WTC11 (cell line): ENCODE measurements around the gene COPS4. TPM values are rescaled to one million over a fixed set of nuclear protein-coding genes. Genes with fewer than 3 reads are reported as not detected.

Experiments used
- ATAC-seq: fragments of 200-7000 bp; cut with Tn5 transposase; 2 replicates; pipeline ENCODE4 v1.10.0; 2021; ENCODE audit warnings: mild to moderate bottlenecking, moderate library complexity
- CTCF ChIA-PET: fragments of 300-600 bp; sonication (Branson Sonifier 250); formaldehyde crosslinking; loops from one replicate; lab custom pipeline; 2021; ENCODE audit warnings: antibody characterized with exemption; lab: Charles Lee
- POLR2A ChIA-PET: fragments of 350-600 bp; sonication (Branson Sonifier 250); formaldehyde crosslinking; loops from one replicate; lab custom pipeline; 2021; ENCODE audit warnings: antibody characterized with exemption; lab: Charles Lee
- DNase-seq: peaks from one replicate; pipeline ENCODE4 v3.0.0; 2021; ENCODE audit warnings: low spot score
- H3K27ac Mint-ChIP-seq: 2 replicates; pipeline ENCODE4 v1.8.0; 2021; ENCODE audit warnings: mixed read lengths
- H3K27me3 Mint-ChIP-seq: 2 replicates; pipeline ENCODE4 v1.8.0; 2021; ENCODE audit warnings: low read depth, mild to moderate bottlenecking, moderate library complexity, mixed read lengths
- H3K36me3 Mint-ChIP-seq: 2 replicates; pipeline ENCODE4 v1.8.0; 2021; ENCODE audit warnings: mixed read lengths
- H3K4me1 Mint-ChIP-seq: 2 replicates; pipeline ENCODE4 v1.8.0; 2022; ENCODE audit warnings: mixed read lengths
- H3K4me3 Mint-ChIP-seq: 2 replicates; pipeline ENCODE4 v1.8.0; 2021; ENCODE audit warnings: mild to moderate bottlenecking, moderate library complexity, mixed read lengths
- H3K9me3 Mint-ChIP-seq: 2 replicates; pipeline ENCODE4 v1.8.0; 2021; ENCODE audit warnings: mixed read lengths
- ATF2 ChIP-seq: sonication (generic); formaldehyde crosslinking; IDR thresholded peaks from 2 replicates; pipeline ENCODE4 v1.8.1; 2022; ENCODE audit warnings: low read depth, missing genetic modification reagents, borderline replicate concordance
- CBFB ChIP-seq: sonication (generic); formaldehyde crosslinking; IDR thresholded peaks from 2 replicates; pipeline ENCODE4 v1.8.1; 2022; ENCODE audit warnings: mild to moderate bottlenecking, low read depth, missing genetic modification reagents
- ESRRA ChIP-seq: sonication (generic); formaldehyde crosslinking; IDR thresholded peaks from 2 replicates; pipeline ENCODE4 v1.8.1; 2022; ENCODE audit warnings: mild to moderate bottlenecking, missing genetic modification reagents, borderline replicate concordance
- ETV6 ChIP-seq: sonication (generic); formaldehyde crosslinking; IDR thresholded peaks from 2 replicates; pipeline ENCODE4 v1.8.1; 2022; ENCODE audit warnings: mild to moderate bottlenecking, missing genetic modification reagents
- KAT7 ChIP-seq: sonication (generic); formaldehyde crosslinking; IDR thresholded peaks from 2 replicates; pipeline ENCODE4 v1.8.1; 2023; ENCODE audit warnings: missing genetic modification reagents, mild to moderate bottlenecking, borderline replicate concordance
- MXD4 ChIP-seq: fragments of 250-450 bp; sonication (Bioruptor Pico); IDR thresholded peaks from 2 replicates; pipeline ENCODE4 v1.8.0; 2021; ENCODE audit warnings: mild to moderate bottlenecking, moderate library complexity, borderline replicate concordance
- NFYB ChIP-seq: sonication (generic); formaldehyde crosslinking; conservative IDR thresholded peaks from 2 replicates; pipeline ENCODE4 v1.8.0; 2022; ENCODE audit warnings: low read depth, missing genetic modification reagents
- NR1H2 ChIP-seq: sonication (generic); formaldehyde crosslinking; IDR thresholded peaks from 2 replicates; pipeline ENCODE4 v1.9.0; 2021; ENCODE audit warnings: mild to moderate bottlenecking, moderate library complexity, missing genetic modification reagents
- NR2C2 ChIP-seq: sonication (generic); formaldehyde crosslinking; IDR thresholded peaks from 2 replicates; pipeline ENCODE4 v1.8.0; 2022; ENCODE audit warnings: mild to moderate bottlenecking, missing genetic modification reagents
- RELA ChIP-seq: sonication (generic); formaldehyde crosslinking; IDR thresholded peaks from 2 replicates; pipeline ENCODE4 v1.8.1; 2022; ENCODE audit warnings: missing genetic modification reagents, mild to moderate bottlenecking, borderline replicate concordance
- RORB ChIP-seq: fragments of 250-450 bp; sonication (Bioruptor Pico); IDR thresholded peaks from 2 replicates; pipeline ENCODE4 v1.9.0; 2021; ENCODE audit warnings: mild to moderate bottlenecking
- TCF7 ChIP-seq: sonication (generic); formaldehyde crosslinking; IDR thresholded peaks from 2 replicates; pipeline ENCODE4 v1.8.0; 2022; ENCODE audit warnings: mild to moderate bottlenecking, low read depth, missing genetic modification reagents, moderate library complexity
- USF1 ChIP-seq: sonication (generic); formaldehyde crosslinking; IDR thresholded peaks from 2 replicates; pipeline ENCODE4 v1.8.0; 2022; ENCODE audit warnings: mild to moderate bottlenecking, missing genetic modification reagents
- ZNF263 ChIP-seq: sonication (generic); formaldehyde crosslinking; IDR thresholded peaks from 2 replicates; pipeline ENCODE4 v1.8.1; 2022; ENCODE audit warnings: low read depth, mild to moderate bottlenecking, moderate library complexity, missing genetic modification reagents
- ZSCAN18 ChIP-seq: fragments of 250-450 bp; sonication (Bioruptor Pico); IDR thresholded peaks from 2 replicates; pipeline ENCODE4 v2.1.2; 2022; ENCODE audit warnings: mild to moderate bottlenecking, moderate library complexity
- total RNA-seq: library from RNA; stranded (reverse); gene quantifications from 3 replicates; pipeline ENCODE4 v1.2.3, GENCODE V29; 2021
- TF ChIP-seq, protein P1 (sequence below): fragments of 250-450 bp; sonication (Bioruptor Pico); IDR thresholded peaks from 2 replicates; pipeline ENCODE4 v1.8.0; 2021; ENCODE audit warnings: mild to moderate bottlenecking
- TF ChIP-seq, protein P2 (sequence below): sonication (generic); formaldehyde crosslinking; IDR thresholded peaks from 2 replicates; pipeline ENCODE4 v1.8.0; 2023; ENCODE audit warnings: missing genetic modification reagents, mild to moderate bottlenecking, borderline replicate concordance
- TF ChIP-seq, protein P3 (sequence below): sonication (generic); formaldehyde crosslinking; IDR thresholded peaks from 2 replicates; pipeline ENCODE4 v1.8.1; 2022; ENCODE audit warnings: low read depth, mild to moderate bottlenecking, moderate library complexity, missing genetic modification reagents, borderline replicate concordance
- TF ChIP-seq, protein P4 (sequence below): sonication (generic); formaldehyde crosslinking; IDR thresholded peaks from 2 replicates; pipeline ENCODE4 v1.8.1; 2023; ENCODE audit warnings: mild to moderate bottlenecking, missing genetic modification reagents, borderline replicate concordance
- TF ChIP-seq, protein P5 (sequence below): sonication (generic); formaldehyde crosslinking; IDR thresholded peaks from 2 replicates; pipeline ENCODE4 v1.8.1; 2023; ENCODE audit warnings: mild to moderate bottlenecking, missing genetic modification reagents, moderate library complexity

The COPS4 gene
- total RNA-seq, 1 experiment from 2014 or later, result 30.9 TPM

DNA sequence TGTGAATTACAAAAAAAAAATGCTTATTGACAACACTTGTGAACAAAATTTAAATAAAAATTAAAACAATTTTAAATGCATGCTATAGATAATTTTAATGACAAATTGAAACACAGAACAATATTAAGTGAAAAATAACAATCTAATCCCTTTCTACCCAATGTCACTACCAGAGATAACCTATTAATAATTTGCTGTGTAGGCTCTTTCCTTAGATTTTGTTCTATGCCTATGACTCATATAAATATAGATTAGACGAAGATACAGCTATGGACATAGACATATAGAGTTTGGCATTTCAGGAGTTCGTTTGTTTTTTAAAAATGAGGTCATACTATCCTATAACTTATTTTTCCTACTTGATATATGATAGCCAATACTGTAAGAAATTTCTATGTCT is 61.4 kb downstream of the COPS4 start:
- Mint-ChIP-seq H3K36me3 (no peaks in the 10 kb centered on the region), H3K27ac (no peak overlapping the region), H3K4me1 (no peaks in the 10 kb centered on the region), H3K27me3 (peaks cover 2% of the 10 kb centered on the region; the same call in 1 of the 2 replicates), H3K9me3 (no peaks in the 10 kb centered on the region), H3K4me3 (no peak overlapping the region)
- POLR2A ChIA-PET, result no interaction called here
- CTCF ChIA-PET, result interaction anchor here (1.6 kb wide), 1 partner anchor 14 kb away, joined by 4 read pairs; no protein-coding TSS in a partner anchor
- ATAC-seq, result no peak
- no peak for DNase-seq
- no peak for TF ChIP-seq NR1H2 (CRISPR knock-in tag)
- no peak for TF ChIP-seq ZSCAN18
- TF ChIP-seq, protein P1, sequence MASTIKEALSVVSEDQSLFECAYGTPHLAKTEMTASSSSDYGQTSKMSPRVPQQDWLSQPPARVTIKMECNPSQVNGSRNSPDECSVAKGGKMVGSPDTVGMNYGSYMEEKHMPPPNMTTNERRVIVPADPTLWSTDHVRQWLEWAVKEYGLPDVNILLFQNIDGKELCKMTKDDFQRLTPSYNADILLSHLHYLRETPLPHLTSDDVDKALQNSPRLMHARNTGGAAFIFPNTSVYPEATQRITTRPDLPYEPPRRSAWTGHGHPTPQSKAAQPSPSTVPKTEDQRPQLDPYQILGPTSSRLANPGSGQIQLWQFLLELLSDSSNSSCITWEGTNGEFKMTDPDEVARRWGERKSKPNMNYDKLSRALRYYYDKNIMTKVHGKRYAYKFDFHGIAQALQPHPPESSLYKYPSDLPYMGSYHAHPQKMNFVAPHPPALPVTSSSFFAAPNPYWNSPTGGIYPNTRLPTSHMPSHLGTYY (CRISPR knock-in tag), result no peak
- no peak for TF ChIP-seq RELA (CRISPR knock-in tag)
- TF ChIP-seq ZNF263 (CRISPR knock-in tag), result no peak
- TF ChIP-seq ETV6 (CRISPR knock-in tag), result no peak
- TF ChIP-seq, protein P2, sequence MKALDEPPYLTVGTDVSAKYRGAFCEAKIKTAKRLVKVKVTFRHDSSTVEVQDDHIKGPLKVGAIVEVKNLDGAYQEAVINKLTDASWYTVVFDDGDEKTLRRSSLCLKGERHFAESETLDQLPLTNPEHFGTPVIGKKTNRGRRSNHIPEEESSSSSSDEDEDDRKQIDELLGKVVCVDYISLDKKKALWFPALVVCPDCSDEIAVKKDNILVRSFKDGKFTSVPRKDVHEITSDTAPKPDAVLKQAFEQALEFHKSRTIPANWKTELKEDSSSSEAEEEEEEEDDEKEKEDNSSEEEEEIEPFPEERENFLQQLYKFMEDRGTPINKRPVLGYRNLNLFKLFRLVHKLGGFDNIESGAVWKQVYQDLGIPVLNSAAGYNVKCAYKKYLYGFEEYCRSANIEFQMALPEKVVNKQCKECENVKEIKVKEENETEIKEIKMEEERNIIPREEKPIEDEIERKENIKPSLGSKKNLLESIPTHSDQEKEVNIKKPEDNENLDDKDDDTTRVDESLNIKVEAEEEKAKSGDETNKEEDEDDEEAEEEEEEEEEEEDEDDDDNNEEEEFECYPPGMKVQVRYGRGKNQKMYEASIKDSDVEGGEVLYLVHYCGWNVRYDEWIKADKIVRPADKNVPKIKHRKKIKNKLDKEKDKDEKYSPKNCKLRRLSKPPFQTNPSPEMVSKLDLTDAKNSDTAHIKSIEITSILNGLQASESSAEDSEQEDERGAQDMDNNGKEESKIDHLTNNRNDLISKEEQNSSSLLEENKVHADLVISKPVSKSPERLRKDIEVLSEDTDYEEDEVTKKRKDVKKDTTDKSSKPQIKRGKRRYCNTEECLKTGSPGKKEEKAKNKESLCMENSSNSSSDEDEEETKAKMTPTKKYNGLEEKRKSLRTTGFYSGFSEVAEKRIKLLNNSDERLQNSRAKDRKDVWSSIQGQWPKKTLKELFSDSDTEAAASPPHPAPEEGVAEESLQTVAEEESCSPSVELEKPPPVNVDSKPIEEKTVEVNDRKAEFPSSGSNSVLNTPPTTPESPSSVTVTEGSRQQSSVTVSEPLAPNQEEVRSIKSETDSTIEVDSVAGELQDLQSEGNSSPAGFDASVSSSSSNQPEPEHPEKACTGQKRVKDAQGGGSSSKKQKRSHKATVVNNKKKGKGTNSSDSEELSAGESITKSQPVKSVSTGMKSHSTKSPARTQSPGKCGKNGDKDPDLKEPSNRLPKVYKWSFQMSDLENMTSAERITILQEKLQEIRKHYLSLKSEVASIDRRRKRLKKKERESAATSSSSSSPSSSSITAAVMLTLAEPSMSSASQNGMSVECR (CRISPR knock-in tag), result no peak
- TF ChIP-seq ESRRA (CRISPR knock-in tag), result no peak
- no peak for TF ChIP-seq NR2C2 (CRISPR knock-in tag)
- no peak for TF ChIP-seq KAT7 (CRISPR knock-in tag)
- TF ChIP-seq MXD4 (CRISPR knock-in tag), result no peak
- TF ChIP-seq NFYB (CRISPR knock-in tag), result no peak
- TF ChIP-seq, protein P3, sequence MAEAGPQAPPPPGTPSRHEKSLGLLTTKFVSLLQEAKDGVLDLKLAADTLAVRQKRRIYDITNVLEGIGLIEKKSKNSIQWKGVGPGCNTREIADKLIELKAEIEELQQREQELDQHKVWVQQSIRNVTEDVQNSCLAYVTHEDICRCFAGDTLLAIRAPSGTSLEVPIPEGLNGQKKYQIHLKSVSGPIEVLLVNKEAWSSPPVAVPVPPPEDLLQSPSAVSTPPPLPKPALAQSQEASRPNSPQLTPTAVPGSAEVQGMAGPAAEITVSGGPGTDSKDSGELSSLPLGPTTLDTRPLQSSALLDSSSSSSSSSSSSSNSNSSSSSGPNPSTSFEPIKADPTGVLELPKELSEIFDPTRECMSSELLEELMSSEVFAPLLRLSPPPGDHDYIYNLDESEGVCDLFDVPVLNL (CRISPR knock-in tag), result no peak
- TF ChIP-seq RORB (CRISPR knock-in tag), result no peak
- TF ChIP-seq USF1 (CRISPR knock-in tag), result no peak
- TF ChIP-seq TCF7 (CRISPR knock-in tag), result no peak

DNA sequence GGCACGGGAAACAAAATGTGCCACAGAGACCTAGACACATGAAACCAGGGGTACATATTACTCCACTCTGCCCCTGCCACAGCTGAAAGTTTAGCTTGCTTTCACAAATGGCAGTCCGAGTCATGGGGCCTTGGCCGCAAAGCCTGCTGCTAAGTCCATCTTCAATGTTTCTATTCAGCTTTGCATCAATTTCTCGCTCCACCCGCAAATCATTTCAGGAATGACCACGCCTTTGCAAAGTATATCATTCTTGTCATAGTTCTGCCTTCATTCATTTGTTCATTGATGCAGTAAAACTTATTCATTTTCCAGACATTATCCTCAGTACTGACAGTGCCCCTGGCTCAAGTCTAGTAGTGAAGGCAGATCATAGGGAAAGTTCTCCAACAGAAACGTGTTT is 70.0 kb downstream of the COPS4 start:
- no peaks in the 10 kb centered on the region for H3K36me3 Mint-ChIP-seq
- H3K4me3 Mint-ChIP-seq, result no peak overlapping the region
- peaks cover 16% of the 10 kb centered on the region for H3K27me3 Mint-ChIP-seq
- CTCF ChIA-PET, result no interaction called here
- no peak overlapping the region for H3K27ac Mint-ChIP-seq
- ATAC-seq (no peak), DNase-seq (no peak)
- POLR2A ChIA-PET, result no interaction called here
- H3K9me3 Mint-ChIP-seq, result no peaks in the 10 kb centered on the region
- peaks cover 13% of the 10 kb centered on the region for H3K4me1 Mint-ChIP-seq
- TF ChIP-seq CBFB (CRISPR knock-in tag) (no peak), ATF2 (no peak), TCF7 (CRISPR knock-in tag) (no peak), NFYB (CRISPR knock-in tag) (no peak)
- TF ChIP-seq, protein P4, sequence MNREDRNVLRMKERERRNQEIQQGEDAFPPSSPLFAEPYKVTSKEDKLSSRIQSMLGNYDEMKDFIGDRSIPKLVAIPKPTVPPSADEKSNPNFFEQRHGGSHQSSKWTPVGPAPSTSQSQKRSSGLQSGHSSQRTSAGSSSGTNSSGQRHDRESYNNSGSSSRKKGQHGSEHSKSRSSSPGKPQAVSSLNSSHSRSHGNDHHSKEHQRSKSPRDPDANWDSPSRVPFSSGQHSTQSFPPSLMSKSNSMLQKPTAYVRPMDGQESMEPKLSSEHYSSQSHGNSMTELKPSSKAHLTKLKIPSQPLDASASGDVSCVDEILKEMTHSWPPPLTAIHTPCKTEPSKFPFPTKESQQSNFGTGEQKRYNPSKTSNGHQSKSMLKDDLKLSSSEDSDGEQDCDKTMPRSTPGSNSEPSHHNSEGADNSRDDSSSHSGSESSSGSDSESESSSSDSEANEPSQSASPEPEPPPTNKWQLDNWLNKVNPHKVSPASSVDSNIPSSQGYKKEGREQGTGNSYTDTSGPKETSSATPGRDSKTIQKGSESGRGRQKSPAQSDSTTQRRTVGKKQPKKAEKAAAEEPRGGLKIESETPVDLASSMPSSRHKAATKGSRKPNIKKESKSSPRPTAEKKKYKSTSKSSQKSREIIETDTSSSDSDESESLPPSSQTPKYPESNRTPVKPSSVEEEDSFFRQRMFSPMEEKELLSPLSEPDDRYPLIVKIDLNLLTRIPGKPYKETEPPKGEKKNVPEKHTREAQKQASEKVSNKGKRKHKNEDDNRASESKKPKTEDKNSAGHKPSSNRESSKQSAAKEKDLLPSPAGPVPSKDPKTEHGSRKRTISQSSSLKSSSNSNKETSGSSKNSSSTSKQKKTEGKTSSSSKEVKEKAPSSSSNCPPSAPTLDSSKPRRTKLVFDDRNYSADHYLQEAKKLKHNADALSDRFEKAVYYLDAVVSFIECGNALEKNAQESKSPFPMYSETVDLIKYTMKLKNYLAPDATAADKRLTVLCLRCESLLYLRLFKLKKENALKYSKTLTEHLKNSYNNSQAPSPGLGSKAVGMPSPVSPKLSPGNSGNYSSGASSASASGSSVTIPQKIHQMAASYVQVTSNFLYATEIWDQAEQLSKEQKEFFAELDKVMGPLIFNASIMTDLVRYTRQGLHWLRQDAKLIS (CRISPR knock-in tag), result no peak
- TF ChIP-seq, protein P5, sequence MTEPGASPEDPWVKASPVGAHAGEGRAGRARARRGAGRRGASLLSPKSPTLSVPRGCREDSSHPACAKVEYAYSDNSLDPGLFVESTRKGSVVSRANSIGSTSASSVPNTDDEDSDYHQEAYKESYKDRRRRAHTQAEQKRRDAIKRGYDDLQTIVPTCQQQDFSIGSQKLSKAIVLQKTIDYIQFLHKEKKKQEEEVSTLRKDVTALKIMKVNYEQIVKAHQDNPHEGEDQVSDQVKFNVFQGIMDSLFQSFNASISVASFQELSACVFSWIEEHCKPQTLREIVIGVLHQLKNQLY, result no peak
